ENCODE data around the gene SLTM. TPM values are rescaled to one million over a fixed set of nuclear protein-coding genes. Genes with fewer than 3 reads are reported as not detected.

SLTM gene
- 23.7 and 44.7 TPM in 2 replicates for total RNA-seq

DNA sequence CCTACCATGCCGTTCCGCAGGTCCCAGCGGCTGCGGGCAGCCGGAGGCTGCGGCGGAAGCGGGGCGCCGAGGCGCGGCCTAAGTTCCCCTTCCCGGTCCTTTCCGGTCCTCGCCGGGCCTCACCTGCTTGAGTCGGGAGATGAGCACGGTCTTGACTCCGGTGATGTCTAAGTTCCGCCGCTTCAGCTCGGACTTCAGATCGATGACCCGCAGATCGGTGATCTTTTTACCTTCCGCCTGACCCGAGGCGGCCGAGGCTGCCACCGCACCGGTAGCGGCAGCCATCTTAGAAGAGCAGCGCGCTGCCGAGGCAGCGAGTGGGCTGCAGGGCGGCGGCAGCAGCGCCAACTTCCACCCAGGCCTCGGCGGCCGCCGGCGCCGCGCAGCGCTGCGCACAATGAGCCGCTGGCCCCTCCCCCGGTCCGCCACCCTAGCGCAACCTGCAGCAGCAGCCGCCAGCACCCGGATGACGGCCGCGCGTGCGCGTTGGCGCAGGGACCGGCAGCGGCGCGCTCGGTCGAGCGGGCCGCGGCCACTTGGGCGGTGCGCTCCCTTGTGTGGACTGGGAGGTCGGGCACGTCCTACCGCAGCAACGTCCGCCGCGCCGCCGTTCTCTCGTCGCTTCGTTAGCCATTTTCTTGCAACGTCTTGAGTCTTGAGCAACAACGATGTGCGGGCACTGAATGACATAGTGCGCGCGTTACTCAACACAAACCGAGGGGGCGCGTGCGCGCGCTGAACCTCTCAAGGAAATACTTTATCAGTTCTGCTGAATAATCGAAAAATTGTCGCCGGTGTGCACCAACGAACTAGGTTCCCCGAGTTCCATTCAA is at the start of gene SLTM:
Gene SLTM, minus strand, starts transcription at position 399 of the 833 bp plus-strand sequence. Its CDS starts 114 bp downstream, at position 285.

Other genes with a start within 250 kb of the SLTM start
- 100 and 135 TPM in 2 replicates for gene ADAM10, start 184.0 kb downstream of the SLTM start, total RNA-seq
- gene MINDY2, start 162.4 kb downstream of the SLTM start, total RNA-seq = 6.9 and 8.9 TPM in 2 replicates
- gene RNF111, start 54.0 kb upstream of the SLTM start, total RNA-seq = 8.6 and 12.4 TPM in 2 replicates
- 96.0 and 108 TPM in 2 replicates for gene CCNB2, start 171.5 kb upstream of the SLTM start, total RNA-seq

Measured in myometrial cell (primary cell).